NOMO-1 (cell line): Measurements from ENCODE around the gene APBA2.

ENCODE experiments used
- DNase-seq, 2 experiments: peaks; one replicate each; lab custom pipeline; 2025; ENCODE audit not compliant: unreplicated experiment in 2 of 2; lab: John Stamatoyannopoulos, UW

The APBA2 gene

GRCh38 chr15:29097971-29098370 lies 212.2 kb downstream of the APBA2 start:
- no peak for DNase-seq

GRCh38 chr15:29098652-29099051 lies 212.9 kb downstream of the APBA2 start:
- no peak for DNase-seq

GRCh38 chr15:29099131-29099880 lies 213.5 kb downstream of the APBA2 start:
- no peak for DNase-seq

GRCh38 chr15:29100486-29101000 lies 214.8 kb downstream of the APBA2 start:
- no peak for DNase-seq

GRCh38 chr15:29101491-29101890 lies 215.7 kb downstream of the APBA2 start:
- no peak for DNase-seq

GRCh38 chr15:29102173-29102794 lies 216.5 kb downstream of the APBA2 start:
- peak in 1 of 2 experiments; percentile 28 for DNase-seq

- DNase-seq = no peak
Observed at GRCh38 chr15:29102911-29103823, 217.4 kb downstream of the APBA2 start.

GRCh38 chr15:29103824-29104565 lies 218.2 kb downstream of the APBA2 start:
- no peak for DNase-seq

GRCh38 chr15:29104566-29104880 lies 218.7 kb downstream of the APBA2 start:
- DNase-seq = no peak

- DNase-seq = no peak
Observed at GRCh38 chr15:29105151-29105854, 219.5 kb downstream of the APBA2 start.

- no peak for DNase-seq
Observed at GRCh38 chr15:29106116-29106515, 220.3 kb downstream of the APBA2 start.

- no peak for DNase-seq
Observed at GRCh38 chr15:29106551-29107290, 220.9 kb downstream of the APBA2 start.

- DNase-seq = no peak
Observed at GRCh38 chr15:29107291-29107890, 221.6 kb downstream of the APBA2 start.

GRCh38 chr15:29107971-29108645 lies 222.3 kb downstream of the APBA2 start:
- no peak for DNase-seq

- no peak for DNase-seq
Observed at GRCh38 chr15:29109762-29110161, 224.0 kb downstream of the APBA2 start.

- no peak for DNase-seq
Observed at GRCh38 chr15:29110176-29110575, 224.4 kb downstream of the APBA2 start.

- no peak for DNase-seq
Observed at GRCh38 chr15:29110733-29111132, 225.0 kb downstream of the APBA2 start.

GRCh38 chr15:29111705-29112281 lies 226.0 kb downstream of the APBA2 start:
- no peak for DNase-seq
